ENCODE data around the gene PPP2R5E. TPM values are rescaled to one million over a fixed set of nuclear protein-coding genes. Genes with fewer than 3 reads are reported as not detected.
A peak's percentile ranks its signal among the peaks of the same experiment; 100 is the strongest.

PPP2R5E gene
- total RNA-seq, 1 experiment from 2014 or later = 45.0 TPM

DNA sequence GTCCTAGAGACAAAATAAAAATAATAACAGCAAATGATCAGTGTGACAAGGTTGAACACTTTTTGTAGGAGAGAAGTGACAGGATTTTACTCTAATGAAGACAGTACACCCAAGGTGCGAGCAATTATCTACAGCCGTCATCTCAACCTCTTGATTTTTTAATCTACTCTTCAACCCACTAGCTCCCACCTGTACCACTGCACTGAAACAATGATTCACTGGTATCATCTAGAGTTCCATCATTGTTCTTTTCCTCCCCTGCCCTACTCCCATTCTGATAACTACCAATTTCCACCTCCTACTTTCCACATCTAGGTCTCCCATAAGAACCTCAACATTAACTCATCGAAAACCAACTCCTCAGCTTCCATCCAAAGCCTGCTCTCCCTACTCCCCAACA is 99.8 kb downstream of the PPP2R5E start (continued):
- TF ChIP-seq ZBTB33 (IDR thresholded peaks at IDR 0.05; ENCODE audit: extremely low read depth, insufficient replicate concordance, low read length) (no peak), ATF3 (IDR thresholded peaks at IDR 0.05) (no peak)

- H4K20me1 ChIP-seq (ENCODE audit: insufficient read depth) = peaks cover 8% of the 10 kb centered on the region
- no peaks in the 10 kb centered on the region for H3K36me3 ChIP-seq (ENCODE audit: control insufficient read depth in 1 of 2, insufficient read depth in 2 of 2, low read length in 2 of 2)
- H3K4me1 ChIP-seq (ENCODE audit: control insufficient read depth in 1 of 2, insufficient read depth in 2 of 2, low read length in 2 of 2) = peaks cover 12 to 15% of the 10 kb centered on the region in 2 experiments
- H3K4me2 ChIP-seq (ENCODE audit: low read length) = peak overlapping the region; percentile 22; the same call in 1 of the 2 replicates
- H2AFZ ChIP-seq (ENCODE audit: low read depth, low read length, poor library complexity, severe bottlenecking) = no peak overlapping the region
- H3K27ac ChIP-seq (ENCODE audit: low read depth, low read length) = peak overlapping the region; percentile 31; the same call in 1 of the 2 replicates
- H3K27me3 ChIP-seq (ENCODE audit: insufficient read depth, low read length) = no peaks in the 10 kb centered on the region
- no TSS peak for BruUV-seq (replicated peaks)
- intact Hi-C loops (cut with micrococcal nuclease) = no loop called here
- ATAC-seq = no peak; the same call in none of the 2 replicates
- H3K9me3 ChIP-seq (ENCODE audit: control insufficient read depth in 1 of 2, insufficient read depth in 1 of 2, low read depth in 1 of 2, low read length in 2 of 2) = no peaks in the 10 kb centered on the region
- TF ChIP-seq CBX3 (IDR thresholded peaks at IDR 0.05; ENCODE audit: low read depth) = peak; percentile 48; the same call in 1 of the 2 replicates
- TF ChIP-seq, protein P1, sequence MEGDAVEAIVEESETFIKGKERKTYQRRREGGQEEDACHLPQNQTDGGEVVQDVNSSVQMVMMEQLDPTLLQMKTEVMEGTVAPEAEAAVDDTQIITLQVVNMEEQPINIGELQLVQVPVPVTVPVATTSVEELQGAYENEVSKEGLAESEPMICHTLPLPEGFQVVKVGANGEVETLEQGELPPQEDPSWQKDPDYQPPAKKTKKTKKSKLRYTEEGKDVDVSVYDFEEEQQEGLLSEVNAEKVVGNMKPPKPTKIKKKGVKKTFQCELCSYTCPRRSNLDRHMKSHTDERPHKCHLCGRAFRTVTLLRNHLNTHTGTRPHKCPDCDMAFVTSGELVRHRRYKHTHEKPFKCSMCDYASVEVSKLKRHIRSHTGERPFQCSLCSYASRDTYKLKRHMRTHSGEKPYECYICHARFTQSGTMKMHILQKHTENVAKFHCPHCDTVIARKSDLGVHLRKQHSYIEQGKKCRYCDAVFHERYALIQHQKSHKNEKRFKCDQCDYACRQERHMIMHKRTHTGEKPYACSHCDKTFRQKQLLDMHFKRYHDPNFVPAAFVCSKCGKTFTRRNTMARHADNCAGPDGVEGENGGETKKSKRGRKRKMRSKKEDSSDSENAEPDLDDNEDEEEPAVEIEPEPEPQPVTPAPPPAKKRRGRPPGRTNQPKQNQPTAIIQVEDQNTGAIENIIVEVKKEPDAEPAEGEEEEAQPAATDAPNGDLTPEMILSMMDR (IDR thresholded peaks at IDR 0.05 in 2 of 3, conservative IDR thresholded peaks at IDR 0.05 in 1 of 3; ENCODE audit: borderline replicate concordance in 1 of 3, insufficient read depth in 1 of 3, low read depth in 2 of 3, low read length in 2 of 3) = peak in 2 of 3 experiments; percentile 10 to 27; a peak in 3 of 6 replicates
- no peak for TF ChIP-seq SRF (IDR thresholded peaks at IDR 0.05; ENCODE audit: low read depth)
- TF ChIP-seq SP1 (IDR thresholded peaks at IDR 0.05; ENCODE audit: low read depth) = peak; percentile 42
- TF ChIP-seq ZBTB33 (IDR thresholded peaks at IDR 0.05; ENCODE audit: extremely low read depth, insufficient replicate concordance, low read length) = no peak
- peak; percentile 60 for TF ChIP-seq CEBPB (IDR thresholded peaks at IDR 0.05; ENCODE audit: low read depth)
- peak; percentile 25; the same call in 1 of the 2 replicates for TF ChIP-seq ELF1 (IDR thresholded peaks at IDR 0.05; ENCODE audit: borderline replicate concordance, low read depth)
- TF ChIP-seq RAD21 (IDR thresholded peaks at IDR 0.05; ENCODE audit: low read depth) = 0 out of 2 replicates have a peak, but pooled peaks have one; percentile 5
- TF ChIP-seq MAX (IDR thresholded peaks at IDR 0.05) = 0 out of 2 replicates have a peak, but pooled peaks have one; percentile 45
- H3K79me2 ChIP-seq (ENCODE audit: insufficient read depth, low read length) = peaks cover 60% of the 10 kb centered on the region
- no peak overlapping the region for H3K9ac ChIP-seq (ENCODE audit: low read length)
- ChIA-PET CTCF (no interaction called here), RAD21 (ENCODE audit: low non-redundant PET in 1 of 2, low total read pairs in 2 of 2, uncharacterized antibody in 2 of 2, unreplicated experiment in 2 of 2) (no interaction called here), POLR2A (no interaction called here)
- no peaks in the 10 kb centered on the region for H3K9me2 ChIP-seq (ENCODE audit: insufficient read depth)
- peak; percentile 15 for DNase-seq (ENCODE audit: low read depth, low spot score)
- H3K4me3 ChIP-seq (replicated peaks in 1 of 2; ENCODE audit: low read depth in 1 of 2, low read length in 2 of 2) = no peak overlapping the region
Observed at GRCh38 chr14:63438065-63438757, 105.0 kb downstream of the PPP2R5E start.
